Astrocyte (in vitro differentiated cells and primary cell): Measurements from ENCODE around the gene PTPRN2. TPM values are rescaled to one million over a fixed set of nuclear protein-coding genes. Genes with fewer than 3 reads are reported as not detected.

Source experiments
- DNase-seq: peaks from one replicate; pipeline ENCODE4 v3.0.0-alpha.2; 2010; ENCODE audit warnings: low read depth
- FAIRE-seq: peaks from 2 replicates; lab custom pipeline; 2011; peaks lifted over from hg19 to GRCh38; lab: Jason Lieb, UNC
- H2AFZ ChIP-seq: 2 replicates; pipeline ENCODE4 v1.6.0; 2012; ENCODE audit warnings: low read depth, low read length, inconsistent platforms
- H3K27ac ChIP-seq: 2 replicates; pipeline ENCODE4 v1.5.1; 2011; ENCODE audit warnings: low read depth, low read length, inconsistent platforms
- H3K27me3 ChIP-seq: 2 replicates; pipeline ENCODE4 v1.6.0; 2011; ENCODE audit warnings: low read length, inconsistent platforms; ENCODE audit not compliant: insufficient read depth
- H3K36me3 ChIP-seq: 2 replicates; pipeline ENCODE4 v1.5.1; 2011; ENCODE audit warnings: low read length, inconsistent platforms; ENCODE audit not compliant: insufficient read depth
- H3K4me1 ChIP-seq: 2 replicates; pipeline ENCODE4 v1.5.1; 2011; ENCODE audit warnings: low read length, inconsistent platforms; ENCODE audit not compliant: insufficient read depth
- H3K4me2 ChIP-seq: 2 replicates; pipeline ENCODE4 v1.6.0; 2012; ENCODE audit warnings: low read length, inconsistent platforms
- H3K4me3 ChIP-seq: 2 replicates; pipeline ENCODE4 v1.5.1; 2011; ENCODE audit warnings: low read depth, mild to moderate bottlenecking, low read length, inconsistent platforms; ENCODE audit not compliant: insufficient read depth
- H3K79me2 ChIP-seq: 2 replicates; pipeline ENCODE4 v1.6.0; 2012; ENCODE audit warnings: mild to moderate bottlenecking, low read length, inconsistent platforms; ENCODE audit not compliant: insufficient read depth
- H3K9ac ChIP-seq: 2 replicates; pipeline ENCODE4 v1.6.0; 2012; ENCODE audit warnings: mild to moderate bottlenecking, low read length, inconsistent platforms
- H3K9me3 ChIP-seq: 2 replicates; pipeline ENCODE4 v1.5.1; 2012; ENCODE audit warnings: low read depth, mild to moderate bottlenecking, low read length, inconsistent platforms; ENCODE audit not compliant: insufficient read depth
- H4K20me1 ChIP-seq: 2 replicates; pipeline ENCODE4 v1.6.0; 2012; ENCODE audit warnings: low read length, inconsistent platforms; ENCODE audit not compliant: insufficient read depth
- H3K27ac Mint-ChIP-seq: one replicate; pipeline ENCODE4 v1.8.0; 2021; ENCODE audit warnings: mild to moderate bottlenecking, mixed read lengths; ENCODE audit not compliant: unreplicated experiment
- H3K27me3 Mint-ChIP-seq: one replicate; pipeline ENCODE4 v1.8.0; 2021; ENCODE audit warnings: low read depth, mixed read lengths; ENCODE audit not compliant: unreplicated experiment
- H3K36me3 Mint-ChIP-seq: one replicate; pipeline ENCODE4 v1.8.0; 2021; ENCODE audit warnings: low read depth, mixed read lengths; ENCODE audit not compliant: unreplicated experiment
- H3K4me1 Mint-ChIP-seq: one replicate; pipeline ENCODE4 v1.8.0; 2021; ENCODE audit warnings: low read depth, mixed read lengths; ENCODE audit not compliant: unreplicated experiment
- H3K4me3 Mint-ChIP-seq: one replicate; pipeline ENCODE4 v1.8.0; 2021; ENCODE audit warnings: mild to moderate bottlenecking, moderate library complexity, mixed read lengths; ENCODE audit not compliant: unreplicated experiment
- H3K9me3 Mint-ChIP-seq: one replicate; pipeline ENCODE4 v1.8.0; 2021; ENCODE audit warnings: mild to moderate bottlenecking, mixed read lengths; ENCODE audit not compliant: unreplicated experiment
- EZH2 ChIP-seq: IDR thresholded peaks from 2 replicates; pipeline ENCODE4 v1.6.1; 2012; ENCODE audit warnings: mild to moderate bottlenecking, low read length, inconsistent platforms; ENCODE audit not compliant: insufficient read depth
- total RNA-seq: library from RNA; stranded (reverse); gene quantifications from 2 replicates; pipeline ENCODE4 v1.2.1, GENCODE V29; 2021
- TF ChIP-seq, protein P1 (sequence below): IDR thresholded peaks from 2 replicates; pipeline ENCODE4 v1.5.1; 2011; ENCODE audit warnings: low read depth, mild to moderate bottlenecking, inconsistent platforms, low read length, moderate library complexity; ENCODE audit not compliant: insufficient read depth

The PTPRN2 gene
- total RNA-seq, 1 donor from 2014 or later = 0.09 TPM

DNA sequence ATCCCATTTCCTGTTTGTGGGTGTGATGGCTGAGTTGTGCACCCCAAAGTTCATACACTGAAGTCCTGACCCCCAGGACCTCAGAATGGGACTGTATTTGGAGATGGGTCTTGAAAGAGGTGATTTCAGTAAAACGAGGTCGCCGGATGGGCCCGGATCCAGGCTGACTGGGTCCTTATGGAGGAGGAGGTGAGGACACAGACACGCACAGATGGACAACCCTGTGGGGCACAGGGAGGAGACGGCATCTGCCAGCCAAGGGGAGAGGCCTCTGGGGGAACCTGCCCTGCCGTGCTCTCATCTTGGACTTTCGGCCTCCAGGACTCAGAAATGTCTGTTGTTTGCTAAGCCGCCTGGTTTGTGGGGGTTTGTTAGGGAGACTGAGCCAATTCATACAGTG is 61.1 kb downstream of the PTPRN2 start:
- FAIRE-seq (no peak), DNase-seq (no peak)
- peaks cover 22% of the 10 kb centered on the region for H3K9me3 ChIP-seq
- no peaks in the 10 kb centered on the region for H3K4me1 ChIP-seq
- no peak overlapping the region for H3K4me3 ChIP-seq
- Mint-ChIP-seq H3K9me3 (peaks cover 25% of the 10 kb centered on the region), H3K36me3 (peaks cover 2% of the 10 kb centered on the region), H3K27me3 (no peaks in the 10 kb centered on the region), H3K4me3 (no peak overlapping the region), H3K4me1 (peaks cover 2% of the 10 kb centered on the region), H3K27ac (no peak overlapping the region)
- H4K20me1 ChIP-seq = no peaks in the 10 kb centered on the region
- TF ChIP-seq, protein P1, sequence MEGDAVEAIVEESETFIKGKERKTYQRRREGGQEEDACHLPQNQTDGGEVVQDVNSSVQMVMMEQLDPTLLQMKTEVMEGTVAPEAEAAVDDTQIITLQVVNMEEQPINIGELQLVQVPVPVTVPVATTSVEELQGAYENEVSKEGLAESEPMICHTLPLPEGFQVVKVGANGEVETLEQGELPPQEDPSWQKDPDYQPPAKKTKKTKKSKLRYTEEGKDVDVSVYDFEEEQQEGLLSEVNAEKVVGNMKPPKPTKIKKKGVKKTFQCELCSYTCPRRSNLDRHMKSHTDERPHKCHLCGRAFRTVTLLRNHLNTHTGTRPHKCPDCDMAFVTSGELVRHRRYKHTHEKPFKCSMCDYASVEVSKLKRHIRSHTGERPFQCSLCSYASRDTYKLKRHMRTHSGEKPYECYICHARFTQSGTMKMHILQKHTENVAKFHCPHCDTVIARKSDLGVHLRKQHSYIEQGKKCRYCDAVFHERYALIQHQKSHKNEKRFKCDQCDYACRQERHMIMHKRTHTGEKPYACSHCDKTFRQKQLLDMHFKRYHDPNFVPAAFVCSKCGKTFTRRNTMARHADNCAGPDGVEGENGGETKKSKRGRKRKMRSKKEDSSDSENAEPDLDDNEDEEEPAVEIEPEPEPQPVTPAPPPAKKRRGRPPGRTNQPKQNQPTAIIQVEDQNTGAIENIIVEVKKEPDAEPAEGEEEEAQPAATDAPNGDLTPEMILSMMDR = no peak
- TF ChIP-seq EZH2 = no peak
- H3K9ac ChIP-seq = no peak overlapping the region
- no peak overlapping the region for H3K4me2 ChIP-seq
- H3K79me2 ChIP-seq = no peaks in the 10 kb centered on the region
- H3K27ac ChIP-seq = no peak overlapping the region
- H2AFZ ChIP-seq = no peak overlapping the region
- H3K36me3 ChIP-seq = no peaks in the 10 kb centered on the region
- H3K27me3 ChIP-seq = no peaks in the 10 kb centered on the region

DNA sequence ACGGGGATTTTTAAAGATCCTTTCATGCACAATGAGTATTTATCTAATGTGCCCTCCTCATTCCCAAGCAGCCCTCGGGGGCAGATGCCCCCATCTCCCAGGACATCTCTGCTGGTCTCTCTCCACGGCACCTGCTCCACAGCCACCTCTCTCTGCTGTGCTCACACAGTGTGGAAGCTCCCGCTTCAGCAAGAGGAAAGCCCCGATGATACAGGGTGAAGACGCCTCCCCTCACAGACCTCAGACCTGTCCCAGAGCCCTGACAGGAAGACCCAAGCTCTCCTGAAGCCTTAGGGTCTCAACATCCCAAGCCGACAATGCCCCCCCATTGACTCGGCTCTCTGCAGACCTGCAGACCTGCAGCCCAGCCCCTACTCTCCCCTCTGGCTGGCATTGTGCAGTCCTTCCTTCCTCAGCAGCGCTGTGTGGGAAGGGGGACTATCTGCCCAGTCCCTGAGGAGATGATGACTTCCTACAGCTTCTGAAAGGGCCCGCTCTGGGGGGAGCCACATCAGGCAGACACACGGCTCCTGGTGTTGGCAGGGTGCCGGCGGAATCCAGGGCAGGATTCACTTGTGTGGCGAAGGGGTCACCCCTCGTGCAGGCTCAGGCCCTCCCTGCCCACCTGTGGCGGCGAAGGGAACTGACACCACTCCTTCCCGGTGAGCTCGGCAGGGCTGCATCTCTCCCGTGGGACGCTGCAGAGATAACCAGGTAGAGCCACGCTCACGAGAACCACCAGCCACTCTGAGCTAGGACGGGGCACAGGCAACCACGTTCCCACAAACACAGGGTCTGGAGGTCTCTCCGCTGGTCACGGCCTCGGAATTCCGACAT is 61.8 kb downstream of the PTPRN2 start:
- Histone ChIP-seq H3K27ac (no peak overlapping the region), H3K9ac (no peak overlapping the region), H3K4me3 (no peak overlapping the region), H3K4me1 (no peaks in the 10 kb centered on the region), H3K79me2 (no peaks in the 10 kb centered on the region), H3K36me3 (no peaks in the 10 kb centered on the region), H3K27me3 (no peaks in the 10 kb centered on the region), H3K9me3 (peaks cover 23% of the 10 kb centered on the region), H4K20me1 (no peaks in the 10 kb centered on the region), H3K4me2 (no peak overlapping the region), H2AFZ (no peak overlapping the region)
- Mint-ChIP-seq H3K27me3 (no peaks in the 10 kb centered on the region), H3K36me3 (peaks cover 2% of the 10 kb centered on the region), H3K9me3 (peaks cover 28% of the 10 kb centered on the region), H3K4me3 (no peak overlapping the region), H3K4me1 (peaks cover 2% of the 10 kb centered on the region), H3K27ac (no peak overlapping the region)
- TF ChIP-seq, protein P1 = no peak
- TF ChIP-seq EZH2 = no peak
- DNase-seq (no peak), FAIRE-seq (no peak)
